ENCODE data around the gene VAPB. TPM values are rescaled to one million over a fixed set of nuclear protein-coding genes. Genes with fewer than 3 reads are reported as not detected.

Gene VAPB
- total RNA-seq, 1 donor from 2014 or later: 21.6 TPM

DNA sequence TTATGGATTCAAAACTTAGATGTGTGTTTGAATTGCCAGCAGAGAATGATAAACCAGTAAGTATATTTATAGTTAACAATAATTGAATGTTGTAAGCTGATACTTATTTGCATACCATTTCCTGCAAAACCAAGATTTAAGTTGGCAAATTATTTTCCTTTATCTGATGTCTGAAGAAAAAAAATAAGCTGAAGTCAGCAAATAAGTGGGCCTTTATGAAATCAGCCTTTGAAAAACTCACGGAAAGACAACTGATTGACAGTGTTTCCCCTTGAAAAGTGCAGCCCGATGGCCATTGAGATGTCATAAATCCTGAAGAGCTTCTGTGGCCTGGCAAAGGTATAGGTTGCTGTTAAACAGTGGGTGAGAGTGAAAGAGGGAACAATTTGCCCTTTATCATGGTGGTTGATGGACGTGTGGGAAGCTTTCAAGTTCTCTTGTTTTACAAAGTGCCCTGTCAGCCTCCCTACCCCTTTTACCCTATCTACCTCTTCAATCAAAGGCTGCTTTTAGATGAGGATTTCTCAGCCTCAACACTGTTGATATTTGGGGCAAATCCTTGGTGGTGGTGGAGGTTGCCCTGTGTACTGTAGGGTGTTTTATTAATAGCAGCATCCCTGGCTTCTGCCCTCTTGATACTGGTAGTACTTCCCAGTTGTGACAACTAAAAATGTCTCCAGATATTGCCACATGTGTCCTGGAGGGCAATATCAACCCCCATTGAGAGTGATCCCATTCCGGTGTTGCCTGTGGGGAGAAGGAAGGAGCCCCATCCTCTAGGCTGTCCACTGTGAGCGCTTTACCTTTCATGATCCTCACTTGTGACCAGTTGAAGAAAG lies 50.2 kb downstream of the VAPB start:
- Histone ChIP-seq H3K4me1 (peaks cover 6% of the 10 kb centered on the region), H3K27ac (no peak overlapping the region), H3K4me3 (no peak overlapping the region), H3K9me3 (no peaks in the 10 kb centered on the region), H3K27me3 (no peaks in the 10 kb centered on the region), H3K36me3 (peaks cover 0 to 18% of the 10 kb centered on the region in 2 donors)
- DNase-seq (ENCODE audit: extremely low spot score in 2 of 2): no peak
- intact Hi-C loops (cut with DNase I): no loop called here
- TF ChIP-seq POLR2A (IDR thresholded peaks at IDR 0.05) (no peak), CTCF (IDR thresholded peaks at IDR 0.05) (no peak), POLR2AphosphoS5 (IDR thresholded peaks at IDR 0.05; ENCODE audit: insufficient read depth in 1 of 2, low read depth in 1 of 2) (no peak)

- Histone ChIP-seq H3K27me3 (no peaks in the 10 kb centered on the region), H3K4me3 (no peak overlapping the region), H3K9me3 (no peaks in the 10 kb centered on the region), H3K36me3 (peaks cover 0 to 28% of the 10 kb centered on the region in 2 donors), H3K4me1 (peaks cover 6% of the 10 kb centered on the region), H3K27ac (no peak overlapping the region)
- intact Hi-C loops (cut with DNase I): loop anchor here (10.0 kb wide), 1 partner anchor 205 kb away; no protein-coding TSS in a partner anchor
- TF ChIP-seq CTCF (IDR thresholded peaks at IDR 0.05): no peak
- no peak for TF ChIP-seq POLR2A (IDR thresholded peaks at IDR 0.05)
- no peak for TF ChIP-seq POLR2AphosphoS5 (IDR thresholded peaks at IDR 0.05; ENCODE audit: insufficient read depth in 1 of 2, low read depth in 1 of 2)
- no peak for DNase-seq (ENCODE audit: extremely low spot score in 2 of 2)
Observed at GRCh38 chr20:58440021-58440767, 51.2 kb downstream of the VAPB start.

DNA sequence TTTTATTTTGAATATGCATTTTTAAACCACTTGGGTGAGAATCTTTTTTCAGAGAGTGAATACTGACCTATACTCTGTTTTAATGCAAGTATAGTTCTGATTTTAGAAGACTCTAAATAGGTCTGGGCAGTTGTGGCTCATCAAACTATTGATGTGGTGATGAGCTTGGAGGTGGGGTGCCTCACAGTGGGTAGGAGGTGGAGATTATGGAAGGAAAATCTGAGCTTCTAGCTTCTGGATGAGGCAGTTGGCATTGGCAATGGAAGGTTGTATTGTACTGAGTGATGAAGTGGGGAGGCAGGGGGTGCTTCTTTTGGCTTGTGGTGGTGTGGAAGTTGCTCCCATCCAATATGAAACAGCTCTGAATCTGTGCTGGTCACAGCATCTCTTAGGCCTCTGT lies 52.7 kb downstream of the VAPB start:
- TF ChIP-seq POLR2A (IDR thresholded peaks at IDR 0.05) (no peak), POLR2AphosphoS5 (IDR thresholded peaks at IDR 0.05; ENCODE audit: insufficient read depth in 1 of 2, low read depth in 1 of 2) (no peak), CTCF (IDR thresholded peaks at IDR 0.05) (no peak)
- no peak overlapping the region for H3K4me3 ChIP-seq
- H3K27ac ChIP-seq: no peak overlapping the region
- intact Hi-C loops (cut with DNase I): loop anchor here (10.0 kb wide), 1 partner anchor 207 kb away; no protein-coding TSS in a partner anchor
- no peaks in the 10 kb centered on the region for H3K27me3 ChIP-seq
- H3K9me3 ChIP-seq: no peaks in the 10 kb centered on the region
- DNase-seq (ENCODE audit: extremely low spot score in 2 of 2): no peak
- H3K4me1 ChIP-seq: peaks cover 6% of the 10 kb centered on the region
- peaks cover 0 to 35% of the 10 kb centered on the region in 2 donors for H3K36me3 ChIP-seq

DNA sequence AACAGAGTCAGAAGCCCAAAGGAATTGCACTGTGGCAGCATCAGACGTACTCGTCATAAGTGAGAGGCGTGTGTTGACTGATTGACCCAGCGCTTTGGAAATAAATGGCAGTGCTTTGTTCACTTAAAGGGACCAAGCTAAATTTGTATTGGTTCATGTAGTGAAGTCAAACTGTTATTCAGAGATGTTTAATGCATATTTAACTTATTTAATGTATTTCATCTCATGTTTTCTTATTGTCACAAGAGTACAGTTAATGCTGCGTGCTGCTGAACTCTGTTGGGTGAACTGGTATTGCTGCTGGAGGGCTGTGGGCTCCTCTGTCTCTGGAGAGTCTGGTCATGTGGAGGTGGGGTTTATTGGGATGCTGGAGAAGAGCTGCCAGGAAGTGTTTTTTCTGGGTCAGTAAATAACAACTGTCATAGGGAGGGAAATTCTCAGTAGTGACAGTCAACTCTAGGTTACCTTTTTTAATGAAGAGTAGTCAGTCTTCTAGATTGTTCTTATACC lies 55.8 kb downstream of the VAPB start:
- Histone ChIP-seq H3K36me3 (peaks cover 0 to 28% of the 10 kb centered on the region in 2 donors), H3K4me3 (no peak overlapping the region), H3K9me3 (no peaks in the 10 kb centered on the region), H3K4me1 (peaks cover 6% of the 10 kb centered on the region), H3K27ac (no peak overlapping the region), H3K27me3 (no peaks in the 10 kb centered on the region)
- DNase-seq (ENCODE audit: extremely low spot score in 2 of 2): no peak
- TF ChIP-seq CTCF (IDR thresholded peaks at IDR 0.05) (no peak), POLR2A (IDR thresholded peaks at IDR 0.05) (no peak), POLR2AphosphoS5 (IDR thresholded peaks at IDR 0.05; ENCODE audit: insufficient read depth in 1 of 2, low read depth in 1 of 2) (no peak)
- intact Hi-C loops (cut with DNase I): loop anchor here (10.0 kb wide), 1 partner anchor 210 kb away; no protein-coding TSS in a partner anchor

Data from vagina (tissue), 2 donors.